ENCODE measurements around the gene HPGDS.

The HPGDS gene

GRCh38 chr4:94251094-94251493, 91.5 kb downstream of the HPGDS start:
- no peaks in the 10 kb centered on the region for H3K9me3 ChIP-seq (ENCODE audit: control insufficient read depth, insufficient read depth, low read length)
- no peak overlapping the region for H3K4me3 ChIP-seq (ENCODE audit: low read length)
- no peaks in the 10 kb centered on the region for H3K27me3 ChIP-seq (ENCODE audit: control insufficient read depth, low read length)
- TF ChIP-seq CTCF (IDR thresholded peaks at IDR 0.05; ENCODE audit: low read depth, low read length, poor library complexity, severe bottlenecking) (no peak), EZH2phosphoT487 (IDR thresholded peaks at IDR 0.05; ENCODE audit: borderline replicate concordance, low read length) (no peak)
- H3K79me2 ChIP-seq (ENCODE audit: control insufficient read depth, low read length) = no peaks in the 10 kb centered on the region
- peaks cover 5% of the 10 kb centered on the region; the same call in 1 of the 2 replicates for H3F3A ChIP-seq (ENCODE audit: control insufficient read depth, insufficient read depth)
- no peaks in the 10 kb centered on the region for H3K9me2 ChIP-seq (replicated peaks; ENCODE audit: control insufficient read depth, low read length)
- H3K36me3 ChIP-seq (ENCODE audit: control insufficient read depth, low read length) = peaks cover 67% of the 10 kb centered on the region
- no peak overlapping the region for H3K4me2 ChIP-seq (ENCODE audit: low read length)
- H3K4me1 ChIP-seq (ENCODE audit: control insufficient read depth, low read length) = no peaks in the 10 kb centered on the region
- H4K20me1 ChIP-seq (ENCODE audit: control insufficient read depth, insufficient read depth, low read depth, low read length) = no peaks in the 10 kb centered on the region
- H3K27ac ChIP-seq (ENCODE audit: low read depth, low read length) = no peak overlapping the region
